ENCODE measurements around the gene RENBP.
"Not testable (repeated sequence)": the region's sequence is repeated elsewhere in the genome, so short reads cannot be mapped to it uniquely, and the experiment has no call there.

The RENBP gene

GRCh38 chrX:153988493-153988892 lies 44.0 kb upstream of the RENBP start:
- ChIA-PET CTCF (interaction anchor here (1.2 kb wide), 1 partner anchor 25 kb away, joined by 4 read pairs; no protein-coding TSS in a partner anchor), POLR2A (no interaction called here)
- no peak for TF ChIP-seq CTCF (IDR thresholded peaks at IDR 0.05; ENCODE audit: insufficient read depth, low read length, missing control alignments)
- H3K4me3 ChIP-seq (ENCODE audit: low read depth, low read length): no peak overlapping the region
- DNase-seq (ENCODE audit: low read depth, low spot score): no peak

- CTCF ChIA-PET: interaction anchor here (1.5 kb wide), 1 partner anchor 28 kb away, joined by 3 read pairs; no protein-coding TSS in a partner anchor
These were observed 40.1 kb upstream of the RENBP start for GRCh38 chrX:153984351-153985178.

DNA sequence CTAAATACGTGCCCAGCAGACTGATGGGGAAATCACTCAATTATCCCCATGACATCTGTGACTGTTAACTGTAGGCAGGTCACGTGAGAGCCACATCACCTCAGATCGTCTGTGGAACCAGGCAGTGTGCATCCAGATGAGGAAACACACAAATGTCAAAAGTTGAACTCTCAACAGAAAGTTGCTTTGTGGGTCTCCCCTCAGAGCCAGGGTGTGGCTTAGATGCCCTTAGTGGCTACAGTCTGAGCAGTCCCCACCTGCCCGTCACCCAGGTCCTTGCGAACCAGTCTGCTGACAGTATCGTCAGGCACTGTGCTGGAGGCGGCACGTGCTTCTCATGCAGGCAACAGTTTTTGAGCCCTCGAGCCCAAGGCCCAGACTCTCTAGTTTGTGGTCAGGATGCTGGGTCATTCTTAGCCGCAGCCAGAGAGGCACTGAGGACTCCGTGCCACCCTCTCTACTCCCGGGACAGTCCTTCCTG lies 38.9 kb upstream of the RENBP start:
- ChIA-PET POLR2A (no interaction called here), CTCF (no interaction called here)
- no peak for DNase-seq (ENCODE audit: low read depth, low spot score)
- no peak overlapping the region for H3K4me3 ChIP-seq (ENCODE audit: low read depth, low read length)
- no peak for TF ChIP-seq CTCF (IDR thresholded peaks at IDR 0.05; ENCODE audit: insufficient read depth, low read length, missing control alignments)

More at GRCh38 chrX:153984351-153985178, 40.1 kb upstream of the RENBP start:
- DNase-seq (ENCODE audit: low read depth, low spot score): no peak
- POLR2A ChIA-PET: no interaction called here
- no peak for TF ChIP-seq CTCF (IDR thresholded peaks at IDR 0.05; ENCODE audit: insufficient read depth, low read length, missing control alignments)
- H3K4me3 ChIP-seq (ENCODE audit: low read depth, low read length): no peak overlapping the region

DNA sequence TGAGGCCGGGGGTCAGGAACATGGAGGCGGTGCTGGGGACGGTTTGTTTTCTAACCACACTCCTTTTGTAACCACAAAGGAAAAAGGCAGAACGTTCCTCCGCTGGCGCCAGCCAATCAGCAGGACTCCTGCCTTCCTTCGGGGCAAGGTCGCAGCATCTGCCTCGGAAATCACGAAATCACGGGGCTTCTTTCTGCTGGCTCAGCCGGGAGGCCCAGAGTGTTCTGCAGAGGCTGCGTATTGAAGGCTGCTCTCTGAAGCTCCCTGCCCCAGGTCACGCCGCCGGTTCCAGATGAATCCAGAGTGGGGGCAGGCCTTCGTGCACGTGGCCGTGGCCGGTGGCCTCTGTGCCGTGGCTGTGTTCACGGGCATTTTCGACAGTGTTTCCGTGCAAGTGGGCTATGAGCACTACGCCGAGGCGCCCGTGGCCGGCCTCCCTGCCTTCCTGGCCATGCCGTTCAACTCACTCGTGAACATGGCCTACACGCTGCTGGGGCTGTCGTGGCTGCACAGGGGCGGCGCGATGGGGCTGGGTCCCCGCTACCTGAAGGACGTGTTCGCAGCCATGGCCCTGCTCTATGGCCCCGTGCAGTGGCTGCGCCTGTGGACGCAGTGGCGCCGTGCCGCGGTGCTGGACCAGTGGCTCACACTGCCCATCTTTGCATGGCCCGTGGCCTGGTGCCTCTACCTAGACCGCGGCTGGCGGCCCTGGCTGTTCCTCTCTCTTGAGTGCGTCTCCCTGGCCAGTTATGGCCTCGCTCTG lies 37.5 kb upstream of the RENBP start:
- no peak overlapping the region for H3K4me3 ChIP-seq (ENCODE audit: low read depth, low read length)
- CTCF ChIA-PET: interaction anchor here (1.2 kb wide), 1 partner anchor 391 kb away, joined by 3 read pairs; no protein-coding TSS in a partner anchor
- TF ChIP-seq CTCF (IDR thresholded peaks at IDR 0.05; ENCODE audit: insufficient read depth, low read length, missing control alignments): no peak
- POLR2A ChIA-PET: no interaction called here
- DNase-seq (ENCODE audit: low read depth, low spot score): no peak

DNA sequence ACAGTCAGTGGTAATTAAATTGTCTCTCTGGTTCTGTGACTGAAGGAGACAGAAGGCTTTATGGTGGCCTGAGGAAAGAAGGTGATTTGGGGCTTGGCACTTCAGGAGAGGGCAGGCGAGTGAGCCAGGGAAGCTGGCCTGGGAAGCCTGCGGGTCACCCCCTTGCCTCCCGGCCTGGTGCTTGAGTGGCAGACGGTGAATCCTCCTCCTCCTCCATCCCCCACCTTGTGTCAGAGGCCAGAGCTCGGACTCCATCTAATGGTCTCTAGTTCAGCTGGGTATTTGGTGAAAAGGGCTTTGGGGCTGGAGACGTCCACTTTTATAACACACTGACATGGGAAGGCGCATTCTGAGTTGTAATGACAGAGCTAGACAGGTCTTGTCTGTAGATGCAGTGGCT lies 36.8 kb upstream of the RENBP start:
- H3K4me3 ChIP-seq (ENCODE audit: low read depth, low read length): no peak overlapping the region
- TF ChIP-seq CTCF (IDR thresholded peaks at IDR 0.05; ENCODE audit: insufficient read depth, low read length, missing control alignments): no peak
- ChIA-PET POLR2A (no interaction called here), CTCF (interaction anchor here (1.2 to 1.4 kb wide), 3 partner anchors 32 to 392 kb away, joined by 3 to 4 read pairs (median 3); no protein-coding TSS in a partner anchor)
- DNase-seq (ENCODE audit: low read depth, low spot score): no peak

GRCh38 chrX:153980394-153980793 lies 36.0 kb upstream of the RENBP start:
- POLR2A ChIA-PET; H3K4me3 ChIP-seq (ENCODE audit: low read depth, low read length); DNase-seq (ENCODE audit: low read depth, low spot score): not testable (repeated sequence)
- CTCF ChIA-PET: interaction anchor here (1.2 to 1.4 kb wide), 3 partner anchors 32 to 393 kb away, joined by 3 to 4 read pairs (median 3); no protein-coding TSS in a partner anchor

Measured in AG04449 (cell line).